ENCODE results near the gene RERG.
"Not testable (repeated sequence)": the region's sequence is repeated elsewhere in the genome, so short reads cannot be mapped to it uniquely, and the experiment has no call there.

Gene RERG

GRCh38 chr12:15146585-15146984 is 74.6 kb downstream of the RERG start:
- DNase-seq (ENCODE audit: low read depth, low spot score) = no peak

GRCh38 chr12:15143467-15143866 is 77.8 kb downstream of the RERG start:
- DNase-seq (ENCODE audit: low read depth, low spot score) = no peak

DNA sequence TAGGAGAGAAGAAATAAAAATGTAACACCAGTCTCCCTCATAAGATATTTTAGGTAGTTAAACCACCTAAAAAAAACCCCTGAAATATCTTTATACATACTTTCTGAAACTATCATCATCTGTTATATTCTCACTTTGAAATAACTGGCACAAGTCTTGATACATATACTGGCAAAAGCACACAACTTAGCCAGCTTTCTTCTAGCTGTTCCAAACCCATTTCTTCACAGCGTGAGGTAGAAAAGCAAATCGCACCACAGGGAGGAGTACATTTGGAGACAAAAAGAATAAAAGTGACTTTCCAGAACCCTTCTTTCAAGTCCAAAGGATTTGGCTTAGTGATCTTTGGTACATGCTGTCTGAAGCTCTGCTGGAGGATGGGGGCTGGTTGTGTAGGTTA is 78.5 kb downstream of the RERG start:
- DNase-seq (ENCODE audit: low read depth, low spot score) = no peak

DNA sequence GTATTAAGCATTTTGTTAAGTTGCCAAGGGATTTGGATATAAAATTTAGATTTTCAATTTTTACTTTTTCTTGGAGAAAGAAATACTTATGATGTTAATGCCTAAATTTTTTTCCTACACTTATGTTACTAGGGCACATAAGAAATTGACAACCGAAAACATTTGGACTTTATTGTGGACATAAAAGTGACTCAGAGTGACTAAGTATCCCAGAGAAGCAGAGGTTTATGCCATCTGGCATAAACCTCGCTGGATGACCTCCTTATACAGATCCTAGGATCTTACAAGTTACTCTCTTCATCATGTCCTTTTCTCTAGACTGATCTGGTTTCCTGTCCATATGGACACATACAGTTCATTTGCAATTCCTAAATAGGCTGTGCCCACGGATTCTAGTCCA is 89.8 kb downstream of the RERG start:
- DNase-seq (ENCODE audit: low read depth, low spot score) = no peak

DNA sequence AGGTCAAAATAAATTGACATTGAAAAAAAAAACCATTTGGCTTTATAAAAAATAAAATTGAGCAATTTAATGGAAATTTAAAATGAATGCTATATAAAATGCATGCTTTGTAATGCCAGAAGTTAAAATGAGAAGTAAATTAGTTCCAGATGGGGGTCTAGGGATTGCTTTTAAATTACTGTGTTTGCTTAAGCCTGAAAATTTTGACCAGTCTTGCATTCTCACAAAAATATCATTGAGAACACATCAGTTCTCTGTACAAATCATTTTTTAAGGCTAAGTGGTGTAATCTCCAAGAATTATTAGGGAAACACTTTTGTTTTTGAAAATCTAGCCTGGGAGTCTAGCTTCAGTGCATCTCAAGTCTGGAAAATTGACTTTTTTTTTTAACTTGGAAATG is 90.7 kb downstream of the RERG start:
- no peak for DNase-seq (ENCODE audit: low read depth, low spot score)

DNA sequence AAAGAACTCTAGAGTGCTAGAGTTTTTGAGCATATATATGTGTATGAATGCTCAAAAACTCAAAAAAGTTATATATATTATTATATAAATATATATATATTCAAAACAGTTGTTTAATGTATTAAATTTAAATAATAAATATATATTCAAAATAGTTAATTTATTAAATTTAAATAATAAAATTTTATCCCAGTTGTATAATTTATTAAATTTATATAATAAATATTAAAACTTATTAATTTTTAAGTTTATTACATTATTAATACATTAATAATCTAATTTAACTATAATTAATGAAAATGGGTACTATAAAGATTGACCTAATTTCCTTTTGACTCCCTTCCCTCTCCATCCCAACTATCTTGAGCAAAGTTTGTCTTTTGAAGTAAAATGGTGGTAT is 97.8 kb downstream of the RERG start:
- DNase-seq (ENCODE audit: low read depth, low spot score) = no peak

GRCh38 chr12:15122344-15122743 is 98.9 kb downstream of the RERG start:
- DNase-seq (ENCODE audit: low read depth, low spot score) = no peak

DNA sequence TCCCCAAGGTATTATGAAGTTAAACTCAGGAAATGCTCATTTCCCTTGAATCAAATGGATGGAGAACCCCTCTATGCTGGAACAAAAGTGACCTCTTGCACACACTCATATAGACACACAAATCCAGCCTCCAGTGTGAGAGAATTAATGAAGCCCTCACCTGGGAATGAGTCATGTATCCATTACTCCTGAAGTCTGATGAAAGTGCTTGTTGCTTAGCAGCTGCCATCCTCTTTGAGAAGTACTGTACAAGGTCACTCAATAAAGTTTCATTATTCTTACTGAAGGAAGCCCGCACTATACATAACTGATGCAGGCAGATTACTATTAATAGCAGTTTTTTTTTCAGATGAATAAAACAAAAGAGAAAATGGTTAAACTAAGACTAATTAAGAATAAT is 102.3 kb downstream of the RERG start:
- DNase-seq (ENCODE audit: low read depth, low spot score) = no peak

GRCh38 chr12:15116983-15117382 is 104.2 kb downstream of the RERG start:
- DNase-seq (ENCODE audit: low read depth, low spot score) = no peak

GRCh38 chr12:15116086-15116485 is 105.1 kb downstream of the RERG start:
- no peak for DNase-seq (ENCODE audit: low read depth, low spot score)

GRCh38 chr12:15115434-15115833 is 105.8 kb downstream of the RERG start:
- no peak for DNase-seq (ENCODE audit: low read depth, low spot score)

DNA sequence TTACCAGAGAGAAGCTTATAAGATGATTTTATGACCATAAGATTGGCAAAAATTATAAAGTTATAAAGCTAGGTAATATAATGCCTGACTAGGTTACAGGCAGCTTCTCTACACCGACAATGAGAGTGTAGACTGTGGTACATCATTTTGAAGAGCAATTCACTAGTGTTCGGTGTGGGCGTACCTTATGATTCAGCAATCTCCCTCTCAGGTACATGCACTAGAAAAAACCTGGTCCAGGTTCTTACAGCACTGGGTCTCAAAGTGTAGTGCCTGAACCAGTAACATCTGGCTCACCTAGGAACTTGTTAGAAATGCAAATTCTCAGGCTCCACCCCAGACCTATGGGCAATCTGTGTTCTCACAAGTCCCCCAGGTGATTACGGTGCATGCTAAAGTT is 106.7 kb downstream of the RERG start:
- DNase-seq (ENCODE audit: low read depth, low spot score) = no peak

GRCh38 chr12:15092826-15093225 is 128.4 kb downstream of the RERG start:
- no peak for DNase-seq (ENCODE audit: low read depth, low spot score)

DNA sequence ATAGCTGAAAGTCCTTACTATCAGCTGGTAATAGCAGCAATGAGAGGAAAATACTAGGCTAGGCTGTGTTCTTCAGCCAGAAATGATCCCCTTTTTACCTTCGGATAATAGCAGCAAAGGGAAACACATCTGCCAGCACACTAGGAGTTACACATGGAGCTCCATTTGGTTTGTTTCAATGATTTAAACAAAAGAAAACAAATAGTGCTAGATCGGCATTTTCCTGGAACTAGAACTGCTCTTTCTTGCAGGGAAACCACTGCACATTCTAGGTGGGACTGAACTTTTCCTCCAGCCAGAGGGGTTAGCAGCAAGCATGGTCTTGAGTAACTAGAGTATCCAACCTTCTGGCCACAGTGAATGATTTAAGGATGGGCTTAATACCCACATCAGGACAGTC is 130.8 kb downstream of the RERG start:
- no peak for DNase-seq (ENCODE audit: low read depth, low spot score)

- no peak for DNase-seq (ENCODE audit: low read depth, low spot score)
These were observed 133.1 kb downstream of the RERG start for GRCh38 chr12:15088105-15088504.

GRCh38 chr12:15077751-15078150 is 143.5 kb downstream of the RERG start:
- not testable (repeated sequence) for DNase-seq (ENCODE audit: low read depth, low spot score)

- no peak for DNase-seq (ENCODE audit: low read depth, low spot score)
These were observed 146.9 kb downstream of the RERG start for GRCh38 chr12:15074351-15074750.

DNA sequence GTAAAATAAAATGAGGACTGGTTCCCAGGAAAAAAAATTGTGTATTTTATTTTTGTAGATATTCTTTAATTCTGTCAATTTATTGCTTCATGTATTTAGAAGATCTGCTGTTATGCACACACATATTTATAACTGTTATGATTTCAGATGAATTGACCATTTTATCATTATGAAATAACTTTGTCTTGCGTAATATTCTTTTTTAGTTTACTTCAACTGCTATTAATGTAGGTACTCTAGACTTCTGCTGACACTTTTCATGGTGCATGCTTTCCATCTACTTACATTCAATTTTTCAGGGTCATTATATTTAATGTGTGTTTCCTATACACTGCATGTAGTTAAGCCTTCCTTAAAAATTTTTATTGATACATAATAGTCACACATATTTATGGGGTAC is 162.1 kb downstream of the RERG start:
- no peak for DNase-seq (ENCODE audit: low read depth, low spot score)

All from smooth muscle cell of the brain vasculature (primary cell).